ENCODE results near the gene SP2. TPM values are rescaled to one million over a fixed set of nuclear protein-coding genes. Genes with fewer than 3 reads are reported as not detected.

Gene SP2
- polyA plus RNA-seq, 1 experiment: 5.9 TPM

GRCh38 chr17:47914306-47914948 lies 18.4 kb downstream of the SP2 start:
- ChIA-PET POLR2A (no interaction called here), CTCF (interaction anchor here (0.5 to 2.1 kb wide), 4 partner anchors 9 to 695 kb away, joined by 3 to 9 read pairs (median 4); no protein-coding TSS in a partner anchor)
- no peak for DNase-seq (ENCODE audit: low read depth)
- TF ChIP-seq, protein P1, sequence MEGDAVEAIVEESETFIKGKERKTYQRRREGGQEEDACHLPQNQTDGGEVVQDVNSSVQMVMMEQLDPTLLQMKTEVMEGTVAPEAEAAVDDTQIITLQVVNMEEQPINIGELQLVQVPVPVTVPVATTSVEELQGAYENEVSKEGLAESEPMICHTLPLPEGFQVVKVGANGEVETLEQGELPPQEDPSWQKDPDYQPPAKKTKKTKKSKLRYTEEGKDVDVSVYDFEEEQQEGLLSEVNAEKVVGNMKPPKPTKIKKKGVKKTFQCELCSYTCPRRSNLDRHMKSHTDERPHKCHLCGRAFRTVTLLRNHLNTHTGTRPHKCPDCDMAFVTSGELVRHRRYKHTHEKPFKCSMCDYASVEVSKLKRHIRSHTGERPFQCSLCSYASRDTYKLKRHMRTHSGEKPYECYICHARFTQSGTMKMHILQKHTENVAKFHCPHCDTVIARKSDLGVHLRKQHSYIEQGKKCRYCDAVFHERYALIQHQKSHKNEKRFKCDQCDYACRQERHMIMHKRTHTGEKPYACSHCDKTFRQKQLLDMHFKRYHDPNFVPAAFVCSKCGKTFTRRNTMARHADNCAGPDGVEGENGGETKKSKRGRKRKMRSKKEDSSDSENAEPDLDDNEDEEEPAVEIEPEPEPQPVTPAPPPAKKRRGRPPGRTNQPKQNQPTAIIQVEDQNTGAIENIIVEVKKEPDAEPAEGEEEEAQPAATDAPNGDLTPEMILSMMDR (IDR thresholded peaks at IDR 0.05; ENCODE audit: insufficient read depth, low read depth, low read length): no peak
- Histone ChIP-seq H3K4me3 (ENCODE audit: low read depth, low read length) (no peak overlapping the region), H3K27me3 (ENCODE audit: control insufficient read depth, insufficient read depth, low read length) (no peaks in the 10 kb centered on the region), H3K36me3 (ENCODE audit: control insufficient read depth, insufficient read depth, low read length) (peaks cover 11% of the 10 kb centered on the region)

GRCh38 chr17:47915776-47916398 lies 19.9 kb downstream of the SP2 start:
- TF ChIP-seq, protein P1 (IDR thresholded peaks at IDR 0.05; ENCODE audit: insufficient read depth, low read depth, low read length): no peak
- POLR2A ChIA-PET: no interaction called here
- CTCF ChIA-PET: interaction anchor here (0.6 kb wide), 3 partner anchors 25 to 182 kb away, joined by 3 read pairs; no protein-coding TSS in a partner anchor
- Histone ChIP-seq H3K36me3 (ENCODE audit: control insufficient read depth, insufficient read depth, low read length) (peaks cover 11% of the 10 kb centered on the region), H3K4me3 (ENCODE audit: low read depth, low read length) (no peak overlapping the region), H3K27me3 (ENCODE audit: control insufficient read depth, insufficient read depth, low read length) (no peaks in the 10 kb centered on the region)
- DNase-seq (ENCODE audit: low read depth): no peak

DNA sequence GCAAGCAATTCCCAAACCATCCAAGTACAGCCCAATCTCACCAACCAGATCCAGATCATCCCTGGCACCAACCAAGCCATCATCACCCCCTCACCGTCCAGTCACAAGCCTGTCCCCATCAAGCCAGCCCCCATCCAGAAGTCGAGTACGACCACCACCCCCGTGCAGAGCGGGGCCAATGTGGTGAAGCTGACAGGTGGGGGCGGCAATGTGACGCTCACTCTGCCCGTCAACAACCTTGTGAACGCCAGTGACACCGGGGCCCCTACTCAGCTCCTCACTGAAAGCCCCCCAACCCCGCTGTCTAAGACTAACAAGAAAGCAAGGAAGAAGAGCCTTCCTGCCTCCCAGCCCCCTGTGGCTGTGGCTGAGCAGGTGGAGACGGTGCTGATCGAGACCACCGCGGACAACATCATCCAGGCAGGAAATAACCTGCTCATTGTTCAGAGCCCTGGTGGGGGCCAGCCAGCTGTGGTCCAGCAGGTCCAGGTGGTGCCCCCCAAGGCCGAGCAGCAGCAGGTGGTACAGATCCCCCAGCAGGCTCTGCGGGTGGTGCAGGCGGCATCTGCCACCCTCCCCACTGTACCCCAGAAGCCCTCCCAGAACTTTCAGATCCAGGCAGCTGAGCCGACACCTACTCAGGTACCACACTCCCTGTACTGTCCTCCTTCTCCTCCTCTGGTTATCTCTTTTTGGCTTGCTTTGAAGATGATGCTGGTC lies 20.6 kb downstream of the SP2 start:
- ChIA-PET CTCF (interaction anchor here (0.6 kb wide), 1 partner anchor 33 kb away, joined by 3 read pairs; no protein-coding TSS in a partner anchor), POLR2A (no interaction called here)
- Histone ChIP-seq H3K36me3 (ENCODE audit: control insufficient read depth, insufficient read depth, low read length) (peaks cover 11% of the 10 kb centered on the region), H3K27me3 (ENCODE audit: control insufficient read depth, insufficient read depth, low read length) (no peaks in the 10 kb centered on the region), H3K4me3 (ENCODE audit: low read depth, low read length) (no peak overlapping the region)
- TF ChIP-seq, protein P1 (IDR thresholded peaks at IDR 0.05; ENCODE audit: insufficient read depth, low read depth, low read length): no peak
- no peak for DNase-seq (ENCODE audit: low read depth)

DNA sequence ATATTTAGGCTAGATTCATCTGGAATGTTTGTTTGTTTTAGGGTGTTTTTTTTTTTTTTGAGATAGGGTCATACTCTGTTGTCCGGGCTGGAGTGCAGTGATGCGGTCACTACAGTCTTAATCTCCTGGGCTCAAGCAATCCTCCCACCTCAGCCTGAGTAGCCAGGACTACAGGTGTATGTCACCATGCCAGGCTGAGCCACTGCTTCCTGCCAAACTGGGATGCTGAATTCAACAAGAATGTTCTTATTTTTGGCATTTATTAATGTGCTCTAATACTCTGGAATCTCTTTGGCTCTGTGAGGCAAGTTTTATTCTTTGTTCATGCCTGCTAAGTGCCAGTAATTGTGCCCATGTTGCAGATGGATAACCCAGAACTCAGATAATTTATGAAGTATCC lies 21.5 kb downstream of the SP2 start:
- Histone ChIP-seq H3K4me3 (ENCODE audit: low read depth, low read length) (no peak overlapping the region), H3K36me3 (ENCODE audit: control insufficient read depth, insufficient read depth, low read length) (peaks cover 11% of the 10 kb centered on the region), H3K27me3 (ENCODE audit: control insufficient read depth, insufficient read depth, low read length) (no peaks in the 10 kb centered on the region)
- TF ChIP-seq, protein P1 (IDR thresholded peaks at IDR 0.05; ENCODE audit: insufficient read depth, low read depth, low read length): no peak
- ChIA-PET POLR2A (no interaction called here), CTCF (no interaction called here)
- no peak for DNase-seq (ENCODE audit: low read depth)

- Histone ChIP-seq H3K36me3 (ENCODE audit: control insufficient read depth, insufficient read depth, low read length) (peaks cover 14% of the 10 kb centered on the region), H3K27me3 (ENCODE audit: control insufficient read depth, insufficient read depth, low read length) (no peaks in the 10 kb centered on the region), H3K4me3 (ENCODE audit: low read depth, low read length) (no peak overlapping the region)
- ChIA-PET CTCF (no interaction called here), POLR2A (no interaction called here)
- DNase-seq (ENCODE audit: low read depth): no peak
- TF ChIP-seq, protein P1 (IDR thresholded peaks at IDR 0.05; ENCODE audit: insufficient read depth, low read depth, low read length): no peak
Measured at GRCh38 chr17:47918006-47918405, 22.0 kb downstream of the SP2 start.

Measured in BJ (cell line).